Caco-2 (cell line): Measurements from ENCODE around the gene TSHZ3. TPM values are rescaled to one million over a fixed set of nuclear protein-coding genes. Genes with fewer than 3 reads are reported as not detected.

Experiments used
- BruUV-seq: library from RNA; stranded (reverse); fragments of 400-500 nt; replicated peaks from 2 replicates; lab custom pipeline; 2021; lab: Mats Ljungman, UMichigan
- CTCF ChIA-PET: fragments of 300-600 bp; sonication (Branson Sonifier 250); formaldehyde crosslinking; loops from one replicate; lab custom pipeline; 2022; ENCODE audit warnings: antibody characterized with exemption; lab: Charles Lee
- POLR2A ChIA-PET: fragments of 300-600 bp; sonication (Branson Sonifier 250); formaldehyde crosslinking; loops from one replicate; lab custom pipeline; 2022; ENCODE audit warnings: antibody characterized with exemption; lab: Charles Lee
- DNase-seq, 2 experiments: peaks; one replicate each; pipeline versions ENCODE4 v3.0.0 to v3.0.0-alpha.2; 2020 to 2022
- H3K27me3 ChIP-seq: replicated peaks from 2 replicates; pipeline ENCODE4 v1.6.0; 2011; ENCODE audit warnings: low read length; ENCODE audit not compliant: control insufficient read depth, insufficient read depth
- H3K36me3 ChIP-seq: 2 replicates; pipeline ENCODE4 v1.5.1; 2011; ENCODE audit warnings: low read length; ENCODE audit not compliant: control insufficient read depth, insufficient read depth
- H3K4me1 ChIP-seq: fragments of 250-450 bp; sonication (Bioruptor Pico); 2 replicates; pipeline ENCODE4 v1.5.1; 2020; ENCODE audit warnings: mild to moderate bottlenecking
- H3K4me3 ChIP-seq: 2 replicates; pipeline ENCODE4 v1.5.1; 2011; ENCODE audit warnings: low read depth, mild to moderate bottlenecking, control low read depth, low read length
- H3K9me3 ChIP-seq: fragments of 250-450 bp; sonication (Bioruptor Pico); 2 replicates; pipeline ENCODE4 v1.5.1; 2020; ENCODE audit warnings: mild to moderate bottlenecking, moderate library complexity
- H3K27ac Mint-ChIP-seq: one replicate; pipeline ENCODE4 v1.8.0; 2022; ENCODE audit warnings: mixed read lengths; ENCODE audit not compliant: unreplicated experiment
- H3K27me3 Mint-ChIP-seq: one replicate; pipeline ENCODE4 v1.8.0; 2022; ENCODE audit warnings: mixed read lengths; ENCODE audit not compliant: insufficient read depth, unreplicated experiment
- H3K36me3 Mint-ChIP-seq: one replicate; pipeline ENCODE4 v1.8.0; 2022; ENCODE audit warnings: mild to moderate bottlenecking, mixed read lengths; ENCODE audit not compliant: insufficient read depth, unreplicated experiment
- H3K4me1 Mint-ChIP-seq: one replicate; pipeline ENCODE4 v1.8.0; 2022; ENCODE audit warnings: low read depth, mixed read lengths; ENCODE audit not compliant: unreplicated experiment
- H3K4me3 Mint-ChIP-seq: one replicate; pipeline ENCODE4 v1.8.0; 2022; ENCODE audit warnings: mild to moderate bottlenecking, moderate library complexity, mixed read lengths; ENCODE audit not compliant: unreplicated experiment
- H3K9me3 Mint-ChIP-seq: one replicate; pipeline ENCODE4 v1.8.0; 2022; ENCODE audit warnings: mixed read lengths; ENCODE audit not compliant: unreplicated experiment
- intact Hi-C: fragments of 100-400 bp; cut with micrococcal nuclease; formaldehyde crosslinking; loops from one replicate; pipeline ENCODE4 v1.10.0; 2022; ENCODE audit not compliant: unreplicated experiment
- total RNA-seq: library from RNA; stranded (reverse); gene quantifications from 2 replicates; pipeline ENCODE4 v1.2.3, GENCODE V29; 2022
- TF ChIP-seq, protein P1 (sequence below), 2 experiments: fragments of 200-600 bp in 1 of 2; IDR thresholded peaks; 1 replicate in 1 of 2; 2 replicates in 1 of 2; pipeline versions ENCODE4 v1.5.1 to v1.8.0; 2011 to 2022; ENCODE audit warnings: antibody characterized with exemption in 1 of 2, control low read depth in 1 of 2, inconsistent platforms in 1 of 2, low read depth in 1 of 2, low read length in 1 of 2, mild to moderate bottlenecking in 1 of 2, moderate library complexity in 1 of 2; ENCODE audit not compliant: insufficient read depth in 1 of 2, severe bottlenecking in 1 of 2, unreplicated experiment in 1 of 2

TSHZ3 gene
- total RNA-seq, 1 experiment from 2014 or later = not detected

DNA sequence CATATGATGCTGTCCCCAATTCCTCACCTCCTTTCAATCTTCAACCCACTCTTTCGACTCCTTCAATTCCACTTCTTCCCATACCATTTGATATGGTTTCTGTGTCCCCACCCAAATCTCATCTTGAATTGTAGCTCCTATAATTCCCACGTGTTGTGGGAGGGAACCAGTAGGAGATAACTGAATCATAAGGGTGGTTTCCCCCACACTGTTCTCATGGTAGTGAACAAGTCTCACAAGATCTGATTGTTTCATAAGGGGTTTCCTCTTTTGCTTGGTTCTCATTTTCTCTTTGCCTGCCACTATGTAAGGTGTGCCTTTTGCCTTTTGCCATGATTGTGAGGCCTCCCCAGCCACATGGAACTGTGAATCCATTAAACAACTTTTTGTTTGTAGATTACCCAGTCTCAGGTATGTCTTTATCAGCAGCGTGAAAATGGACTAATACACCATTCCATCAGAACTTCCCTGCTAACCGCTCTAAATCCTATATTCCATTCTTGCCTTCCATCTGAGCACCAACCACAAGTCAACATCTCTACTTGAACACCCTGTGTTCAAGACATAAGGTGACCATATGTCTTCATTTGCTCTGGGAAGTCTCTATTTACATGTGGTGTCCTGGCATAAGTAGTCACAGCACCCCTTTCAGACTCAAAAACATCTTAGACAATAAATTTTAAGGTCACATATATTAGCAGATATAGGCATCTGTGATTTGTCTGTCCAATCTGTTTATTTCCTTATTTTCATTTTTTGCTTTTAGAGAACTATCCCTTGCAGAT is 122.9 kb downstream of the TSHZ3 start:
- no peaks in the 10 kb centered on the region for H3K9me3 ChIP-seq
- no peak overlapping the region for H3K4me3 ChIP-seq
- no peaks in the 10 kb centered on the region for H3K27me3 ChIP-seq
- Mint-ChIP-seq H3K27ac (no peak overlapping the region), H3K4me3 (no peak overlapping the region), H3K4me1 (no peaks in the 10 kb centered on the region), H3K27me3 (peaks cover 3% of the 10 kb centered on the region), H3K9me3 (peaks cover 24% of the 10 kb centered on the region), H3K36me3 (no peaks in the 10 kb centered on the region)
- ChIA-PET POLR2A (no interaction called here), CTCF (no interaction called here)
- H3K36me3 ChIP-seq = no peaks in the 10 kb centered on the region
- no peak for DNase-seq
- BruUV-seq = no TSS peak
- intact Hi-C loops = no loop called here
- H3K4me1 ChIP-seq = no peaks in the 10 kb centered on the region
- TF ChIP-seq, protein P1, sequence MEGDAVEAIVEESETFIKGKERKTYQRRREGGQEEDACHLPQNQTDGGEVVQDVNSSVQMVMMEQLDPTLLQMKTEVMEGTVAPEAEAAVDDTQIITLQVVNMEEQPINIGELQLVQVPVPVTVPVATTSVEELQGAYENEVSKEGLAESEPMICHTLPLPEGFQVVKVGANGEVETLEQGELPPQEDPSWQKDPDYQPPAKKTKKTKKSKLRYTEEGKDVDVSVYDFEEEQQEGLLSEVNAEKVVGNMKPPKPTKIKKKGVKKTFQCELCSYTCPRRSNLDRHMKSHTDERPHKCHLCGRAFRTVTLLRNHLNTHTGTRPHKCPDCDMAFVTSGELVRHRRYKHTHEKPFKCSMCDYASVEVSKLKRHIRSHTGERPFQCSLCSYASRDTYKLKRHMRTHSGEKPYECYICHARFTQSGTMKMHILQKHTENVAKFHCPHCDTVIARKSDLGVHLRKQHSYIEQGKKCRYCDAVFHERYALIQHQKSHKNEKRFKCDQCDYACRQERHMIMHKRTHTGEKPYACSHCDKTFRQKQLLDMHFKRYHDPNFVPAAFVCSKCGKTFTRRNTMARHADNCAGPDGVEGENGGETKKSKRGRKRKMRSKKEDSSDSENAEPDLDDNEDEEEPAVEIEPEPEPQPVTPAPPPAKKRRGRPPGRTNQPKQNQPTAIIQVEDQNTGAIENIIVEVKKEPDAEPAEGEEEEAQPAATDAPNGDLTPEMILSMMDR (IDR thresholded peaks at IDR 0.05; ENCODE audit: insufficient read depth in 1 of 2, low read depth in 1 of 2, low read length in 1 of 2, severe bottlenecking in 1 of 2, unreplicated experiment in 1 of 2) = no peak
